Adipose tissue (tissue), 3 donors: ENCODE results near the gene MYOZ2. TPM values are rescaled to one million over a fixed set of nuclear protein-coding genes. Genes with fewer than 3 reads are reported as not detected.
"Not testable (repeated sequence)": the region's sequence is repeated elsewhere in the genome, so short reads cannot be mapped to it uniquely, and the experiment has no call there.

ENCODE experiments used
- H3K27ac ChIP-seq: one replicate; pipeline ENCODE4 v1.5.1; 2013; ENCODE audit warnings: low read depth, low read length
- WGBS, 3 donors: extraction: QIAGEN DNeasy Blood & Tissue Kit; methylation state at CpG; one replicate each; pipeline ENCODE4 v1.1.7; 2013; 5-methylcytosine and 5-hydroxymethylcytosine counted together
- polyA plus RNA-seq, 3 donors: library from polyadenylated mRNA; stranded (reverse); fragments of 200-250 nt; gene quantifications; one replicate each; pipeline ENCODE4 v1.2.3, GENCODE V29; 2013
- donor health status: healthy with polysubstance abuse.
- donor health status: Bipolar disorder and iron deficiency.
- donor health status: healthy.

Gene MYOZ2
- polyA plus RNA-seq, 3 donors: 0.10 to 0.67 (median 0.13) TPM

DNA sequence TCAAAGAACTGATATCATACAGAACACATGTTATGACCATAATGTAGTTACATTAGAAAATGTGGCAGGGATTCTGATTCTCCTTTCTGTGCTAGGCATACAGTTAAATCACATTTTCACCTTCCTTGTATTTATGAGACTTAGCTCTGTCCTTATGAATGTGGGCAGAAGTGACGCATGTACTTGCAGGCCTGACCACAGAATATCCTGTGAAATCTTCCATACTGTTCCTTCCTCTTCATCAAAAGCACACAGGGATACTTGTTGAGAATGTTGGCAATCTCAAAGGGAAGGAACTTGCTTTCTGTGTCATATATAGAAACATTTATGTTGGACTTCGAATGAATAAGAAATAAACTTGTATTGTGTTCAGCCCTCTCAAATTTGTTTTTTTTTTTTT is 17.2 kb upstream of the MYOZ2 start:
- H3K27ac ChIP-seq: no peak overlapping the region
- 40 to 85% (median 54%) methylated on average over 2 of the region's 2 CpGs for WGBS, 3 donors

DNA sequence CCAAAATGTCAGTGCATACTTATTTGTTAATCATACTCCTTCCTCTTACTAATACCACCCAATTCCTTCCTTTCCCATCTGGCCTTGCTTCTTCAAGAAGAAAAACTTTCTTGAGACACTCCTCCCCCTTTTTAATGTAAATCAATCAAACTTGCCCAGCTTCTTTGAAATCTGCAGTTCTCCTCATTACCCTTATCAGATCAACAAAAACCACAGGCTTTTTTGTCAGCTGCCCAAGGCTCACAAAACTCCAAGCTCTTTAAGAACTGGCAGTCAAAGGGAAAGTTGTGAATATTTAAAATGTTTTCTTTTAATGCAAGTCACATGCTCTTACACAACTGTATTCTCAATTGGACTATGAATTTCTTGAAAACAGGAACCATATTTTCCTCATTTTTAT is 11.3 kb upstream of the MYOZ2 start:
- no peak overlapping the region for H3K27ac ChIP-seq

DNA sequence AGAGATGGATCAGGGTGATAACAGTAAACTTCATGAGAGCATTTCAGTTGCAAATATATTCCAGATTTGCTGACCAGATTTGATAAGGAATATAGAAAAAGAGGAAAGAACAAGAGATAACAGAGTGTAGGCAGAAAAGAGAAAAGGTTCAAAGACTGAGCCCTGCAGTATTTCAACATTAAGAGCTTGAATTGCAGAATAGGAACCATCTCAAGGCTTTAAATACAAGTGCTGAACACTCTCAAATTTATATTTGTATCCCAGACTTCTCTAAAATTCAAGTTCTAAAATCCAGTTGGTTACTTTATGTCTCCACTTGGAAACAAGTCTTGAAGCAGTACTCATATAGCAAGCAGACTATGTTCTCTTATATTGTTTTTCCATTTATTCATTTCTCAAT is 9.7 kb upstream of the MYOZ2 start:
- no peak overlapping the region for H3K27ac ChIP-seq

DNA sequence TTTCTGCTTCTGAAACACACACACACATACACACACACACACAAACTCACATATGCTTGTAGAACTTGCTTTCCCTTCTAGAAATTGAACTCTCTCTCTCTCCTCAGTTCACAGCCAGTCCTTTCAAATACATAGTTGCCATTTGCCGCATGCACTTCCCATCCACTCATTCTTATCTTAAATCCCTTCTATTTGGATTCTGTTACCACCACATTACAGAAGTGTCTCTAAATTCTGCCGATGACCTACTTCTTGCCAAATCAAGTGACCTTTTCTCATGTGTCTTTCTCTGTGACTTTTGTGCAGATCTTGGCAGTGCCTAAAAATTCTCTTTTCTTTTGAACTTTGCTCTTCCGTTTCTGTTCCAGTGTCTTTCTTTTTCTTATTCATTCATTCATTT is 7.5 kb upstream of the MYOZ2 start:
- no peak overlapping the region for H3K27ac ChIP-seq
- 69 to 78% (median 70%) methylated on average over 3 of the region's 3 CpGs for WGBS, 3 donors

DNA sequence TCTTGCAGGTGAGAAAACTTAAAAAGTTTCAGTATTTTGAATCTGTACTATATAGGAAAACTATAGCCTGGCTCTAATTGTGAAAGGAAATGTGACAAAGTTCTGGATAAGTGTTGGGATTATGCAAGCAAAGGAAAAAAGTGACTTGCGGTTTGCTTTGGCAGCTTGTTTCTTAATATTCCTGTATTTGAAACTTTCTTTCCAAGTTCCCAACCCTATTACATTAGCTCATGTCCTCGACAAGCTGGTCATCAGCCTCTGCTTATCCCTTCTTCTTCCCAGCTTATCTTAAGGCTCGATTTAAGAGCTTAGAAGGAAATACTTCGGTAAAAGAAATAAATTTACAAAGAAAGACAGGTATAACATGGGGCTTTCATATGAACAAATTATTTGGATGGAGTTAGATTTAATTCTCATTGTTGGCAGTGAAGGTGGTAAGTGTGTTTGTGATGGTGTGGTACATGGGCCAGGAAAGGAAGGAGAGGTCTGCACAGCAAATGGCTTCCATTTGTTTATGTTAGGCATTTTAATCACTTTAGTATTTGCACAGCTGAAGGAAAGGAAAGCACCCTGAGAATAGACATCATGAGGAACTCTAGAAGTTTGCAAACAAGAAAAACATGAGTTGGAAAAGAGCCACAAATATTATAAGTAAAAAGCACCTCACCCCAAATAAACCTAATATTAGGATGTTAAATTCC is 5.1 kb upstream of the MYOZ2 start:
- no peak overlapping the region for H3K27ac ChIP-seq
- 30 to 62% (median 55%) methylated on average over 4 of the region's 4 CpGs for WGBS, 3 donors

DNA sequence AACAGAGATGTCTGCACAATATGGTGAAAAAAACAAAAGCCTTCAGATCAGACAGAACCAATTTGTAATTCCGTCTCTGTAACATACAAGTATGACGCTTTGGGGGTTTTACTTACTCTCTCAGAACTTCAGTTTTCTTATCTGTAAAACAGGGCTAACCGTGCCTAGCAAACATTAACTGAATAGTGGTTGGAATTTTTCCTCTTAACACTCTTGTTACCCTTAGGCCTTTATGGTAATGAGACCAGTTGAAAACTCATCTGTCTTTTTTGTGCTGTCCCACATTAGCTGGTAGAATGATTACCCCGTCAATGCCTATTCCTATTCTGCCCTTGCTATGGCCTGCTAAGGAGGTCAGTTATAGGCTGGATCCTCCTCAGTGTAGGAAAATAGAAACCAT is 4.5 kb upstream of the MYOZ2 start:
- 41 to 88% (median 86%) methylated on average over 4 of the region's 4 CpGs for WGBS, 3 donors
- H3K27ac ChIP-seq: no peak overlapping the region

DNA sequence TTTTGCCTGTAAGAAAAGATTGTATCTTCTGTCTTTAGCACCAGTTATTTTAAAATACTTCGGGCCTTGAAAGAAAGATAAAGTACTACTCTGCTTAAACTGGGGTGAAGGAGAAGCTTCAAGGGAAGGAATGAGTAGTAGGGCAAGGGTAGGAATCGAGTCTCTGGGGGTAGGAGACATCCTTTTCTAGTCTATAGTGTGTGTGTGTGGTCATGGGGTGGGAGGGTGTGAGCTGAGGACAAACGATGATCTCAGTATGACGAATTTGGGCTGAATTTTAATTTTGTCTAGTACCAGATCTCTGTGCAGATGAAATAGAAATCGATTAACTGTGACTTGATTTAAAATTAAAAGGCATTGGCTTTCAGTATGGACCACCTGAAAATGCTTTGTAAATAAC is 3.3 kb upstream of the MYOZ2 start:
- 58 to 88% (median 72%) methylated on average over 5 of the region's 5 CpGs for WGBS, 3 donors

DNA sequence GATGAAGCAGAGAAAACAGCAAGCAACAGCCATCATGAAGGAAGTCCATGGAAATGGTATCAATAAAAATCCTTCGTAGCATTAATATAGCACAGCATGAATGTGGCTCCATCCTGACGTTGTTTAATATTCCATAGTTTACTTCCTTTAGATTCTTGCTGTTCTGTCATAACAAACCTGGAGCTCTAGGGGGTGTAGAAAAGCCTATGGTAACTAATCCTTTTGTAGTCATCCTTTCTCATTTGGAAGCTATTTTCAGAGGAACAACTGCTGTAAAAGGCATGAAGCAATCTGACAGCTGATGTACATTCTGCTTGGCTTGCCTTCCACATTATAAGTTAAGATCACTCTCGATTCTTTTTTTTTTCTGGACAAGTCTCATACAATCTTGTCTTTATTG is 914 bp downstream of the MYOZ2 start:
- no peak overlapping the region for H3K27ac ChIP-seq
- WGBS, 3 donors: 75 to 84% (median 75%) methylated on average over 3 of the region's 3 CpGs

More for the DNA sequence above, 3.3 kb upstream of the MYOZ2 start:
- no peak overlapping the region for H3K27ac ChIP-seq

DNA sequence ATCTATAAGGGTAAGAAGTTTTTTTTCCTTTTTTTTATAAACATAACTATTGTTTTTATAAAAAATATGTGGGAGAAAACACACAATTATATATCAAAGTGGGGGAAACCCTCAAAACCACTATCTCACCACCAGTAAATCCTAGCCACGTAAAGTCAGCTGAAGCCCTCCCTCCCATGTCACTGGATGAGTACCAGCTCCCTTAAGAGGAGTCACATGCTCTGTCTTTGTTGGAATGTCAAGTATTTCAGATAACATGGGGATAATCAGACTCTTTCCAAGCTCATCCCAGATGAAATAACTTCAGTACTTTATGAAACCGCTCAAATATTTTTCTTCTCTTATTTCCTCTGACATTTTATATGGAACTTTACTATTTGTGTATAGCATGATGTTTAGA is 2.4 kb downstream of the MYOZ2 start:
- WGBS, 3 donors: 52 to 62% (median 58%) methylated on average over 2 of the region's 2 CpGs

DNA sequence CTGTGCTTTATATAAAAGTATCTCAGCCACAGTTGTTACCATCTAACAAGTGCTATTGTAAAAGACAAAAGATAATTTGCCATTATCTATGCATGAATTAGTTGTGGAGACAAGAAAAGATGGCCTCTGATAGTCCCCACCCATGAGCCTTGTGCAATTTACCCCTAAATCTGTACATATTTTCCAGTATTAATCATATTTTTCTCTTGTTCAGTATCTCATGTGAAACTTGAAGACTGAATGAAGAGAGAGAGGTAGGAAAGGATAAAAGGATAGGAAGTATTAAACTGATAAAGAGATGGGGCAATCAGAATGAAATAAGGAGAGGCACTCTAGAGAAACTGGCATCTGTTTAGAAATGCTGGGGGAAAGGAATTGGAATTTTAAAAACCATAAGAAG is 3.7 kb downstream of the MYOZ2 start:
- no peak overlapping the region for H3K27ac ChIP-seq

More for the DNA sequence above, 2.4 kb downstream of the MYOZ2 start:
- no peak overlapping the region for H3K27ac ChIP-seq

DNA sequence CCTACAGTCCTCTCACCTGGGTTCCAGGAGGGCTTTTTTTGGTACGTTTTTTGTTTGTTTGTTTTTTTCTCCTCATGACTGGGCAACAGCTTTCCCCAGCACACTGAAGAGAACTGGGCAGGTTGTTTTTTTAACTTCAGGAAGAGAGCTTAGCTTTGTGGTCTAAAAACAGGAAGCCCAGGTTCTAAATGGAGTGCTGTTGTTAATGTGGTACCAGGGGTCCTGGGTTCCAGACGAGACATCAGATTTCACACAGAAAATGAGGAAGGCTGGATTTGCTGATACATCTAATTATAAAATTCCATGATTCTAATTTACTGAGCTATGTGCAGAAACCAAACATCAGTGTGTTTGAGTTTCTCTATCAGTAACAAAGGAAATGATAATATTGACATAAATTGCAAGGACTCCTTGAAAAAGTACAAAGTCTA is 4.2 kb downstream of the MYOZ2 start:
- WGBS, 3 donors: 17 to 34% (median 33%) methylated on average over 2 of the region's 2 CpGs

DNA sequence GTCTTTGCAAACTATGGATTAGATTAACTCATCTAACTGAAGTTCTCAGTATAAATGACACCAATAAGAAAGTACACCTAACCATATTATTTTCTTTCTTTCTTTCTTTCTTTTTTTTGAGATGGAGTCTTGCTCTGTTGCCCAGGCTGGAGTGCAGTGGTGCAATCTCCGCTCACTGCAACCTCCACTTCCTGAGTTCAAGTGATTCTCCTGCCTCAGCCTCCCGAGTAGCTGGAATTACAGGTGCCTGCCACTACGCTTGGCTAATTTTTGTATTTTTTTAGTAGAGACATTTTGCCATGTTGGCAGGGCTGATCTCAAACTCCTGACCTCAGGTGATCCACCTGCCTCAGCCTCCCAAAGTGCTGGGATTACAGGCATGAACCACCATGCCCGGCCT is 5.7 kb downstream of the MYOZ2 start:
- 85 to 93% (median 93%) methylated on average over 4 of the region's 4 CpGs for WGBS, 3 donors

More for the DNA sequence above, 4.2 kb downstream of the MYOZ2 start:
- no peak overlapping the region for H3K27ac ChIP-seq

DNA sequence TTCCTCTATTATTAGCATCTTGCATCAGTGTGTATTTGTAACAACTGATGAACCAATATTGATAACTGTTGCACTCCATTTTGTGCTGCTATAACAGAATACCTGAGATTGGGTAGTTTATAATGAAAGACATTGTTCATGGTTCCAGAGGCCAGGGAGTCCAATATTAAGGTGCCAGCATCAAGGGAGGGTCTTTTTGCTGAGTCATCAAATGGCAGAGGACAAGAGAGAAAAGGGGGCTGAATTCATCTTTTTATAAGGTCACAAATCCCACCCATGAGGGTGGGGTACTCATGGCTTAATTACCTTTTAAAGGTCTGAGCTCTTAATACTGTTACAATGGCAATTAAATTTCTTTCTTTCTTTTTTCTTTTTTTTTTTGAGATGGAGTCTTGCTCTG is 7.2 kb downstream of the MYOZ2 start:
- H3K27ac ChIP-seq: no peak overlapping the region

More for the DNA sequence above, 5.7 kb downstream of the MYOZ2 start:
- H3K27ac ChIP-seq: not testable (repeated sequence)

DNA sequence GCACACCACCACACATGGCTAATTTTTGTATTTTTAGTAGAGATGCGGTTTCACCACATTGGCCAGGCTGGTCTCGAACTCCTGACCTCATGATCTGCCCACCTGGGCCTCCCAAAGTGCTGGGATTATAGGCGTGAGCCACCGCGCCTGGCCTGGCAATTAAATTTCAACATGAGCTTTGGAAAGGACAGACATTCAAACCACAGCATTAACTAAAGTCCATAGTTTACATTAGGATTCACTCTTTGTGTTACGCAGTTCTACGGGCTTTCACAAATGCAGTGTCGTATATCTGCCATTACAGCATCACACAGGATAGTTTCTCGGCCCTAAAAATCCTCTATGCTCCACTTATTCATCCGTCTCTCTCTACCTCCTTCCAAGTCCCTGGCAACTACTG is 7.7 kb downstream of the MYOZ2 start:
- not testable (repeated sequence) for H3K27ac ChIP-seq
- WGBS, 3 donors: 91 to 94% (median 92%) methylated on average over 10 of the region's 10 CpGs

DNA sequence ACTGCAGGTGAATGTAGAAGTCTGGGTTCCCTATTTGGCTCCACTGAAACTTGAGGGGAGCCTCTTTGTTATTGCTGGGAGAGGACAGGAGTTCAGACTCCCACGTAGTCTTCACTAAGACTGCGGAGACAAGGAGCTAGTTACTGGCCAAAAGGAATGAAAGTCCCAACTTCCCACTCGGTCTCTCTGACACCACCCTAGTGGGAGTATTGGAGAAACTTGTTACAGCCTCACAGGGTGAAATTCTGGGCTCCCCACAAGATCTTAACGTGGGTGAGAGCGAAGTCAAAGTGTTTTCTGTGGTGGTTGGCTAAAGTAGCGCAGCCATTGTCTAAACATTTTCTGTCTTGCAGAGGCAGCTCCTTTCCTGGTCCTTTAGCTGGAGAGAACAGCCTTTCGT is 13.5 kb downstream of the MYOZ2 start:
- H3K27ac ChIP-seq: no peak overlapping the region
- 63 to 79% (median 78%) methylated on average over 7 of the region's 7 CpGs for WGBS, 3 donors

DNA sequence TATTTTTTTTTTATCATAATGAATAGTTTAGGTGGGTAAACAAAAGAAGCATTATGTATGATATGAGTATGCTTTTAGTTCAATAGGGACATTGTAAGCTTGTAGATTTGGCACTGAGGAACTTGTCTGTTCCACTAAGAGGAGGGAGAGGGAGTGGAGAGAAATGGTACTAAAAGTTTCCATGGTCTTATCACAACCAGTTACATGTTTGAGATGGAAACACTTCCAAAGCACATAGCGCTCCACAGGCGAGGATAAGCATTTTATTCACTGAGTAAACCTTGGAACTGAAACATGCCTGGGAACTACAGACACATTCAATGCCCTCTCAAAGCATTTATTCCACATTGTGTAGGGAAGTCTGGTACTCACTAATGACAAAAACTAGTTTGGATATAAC is 15.5 kb downstream of the MYOZ2 start:
- no peak overlapping the region for H3K27ac ChIP-seq
- WGBS, 3 donors: 39 to 88% (median 78%) methylated on average over 2 of the region's 2 CpGs

DNA sequence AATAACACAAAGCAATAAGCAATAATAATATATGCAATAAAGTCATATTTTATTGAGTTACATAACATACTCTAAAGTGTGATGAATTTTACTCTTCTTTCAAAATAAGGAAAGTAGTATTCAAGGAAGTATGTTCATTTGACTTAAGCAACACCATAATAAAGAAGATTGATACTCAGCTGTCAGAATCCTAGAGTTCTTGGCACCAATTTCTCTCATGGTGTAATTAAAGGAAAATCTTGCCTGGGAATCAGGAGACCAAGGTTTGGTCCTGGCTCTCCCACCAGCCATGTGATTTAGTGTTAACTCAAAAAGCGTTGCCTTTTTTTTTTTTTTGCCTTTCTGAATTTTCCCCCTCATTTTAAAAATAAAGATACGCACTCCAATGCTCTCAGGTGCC is 17.1 kb downstream of the MYOZ2 start:
- 89% methylated on average over 2 of the region's 2 CpGs for WGBS, 3 donors
- H3K27ac ChIP-seq: no peak overlapping the region

DNA sequence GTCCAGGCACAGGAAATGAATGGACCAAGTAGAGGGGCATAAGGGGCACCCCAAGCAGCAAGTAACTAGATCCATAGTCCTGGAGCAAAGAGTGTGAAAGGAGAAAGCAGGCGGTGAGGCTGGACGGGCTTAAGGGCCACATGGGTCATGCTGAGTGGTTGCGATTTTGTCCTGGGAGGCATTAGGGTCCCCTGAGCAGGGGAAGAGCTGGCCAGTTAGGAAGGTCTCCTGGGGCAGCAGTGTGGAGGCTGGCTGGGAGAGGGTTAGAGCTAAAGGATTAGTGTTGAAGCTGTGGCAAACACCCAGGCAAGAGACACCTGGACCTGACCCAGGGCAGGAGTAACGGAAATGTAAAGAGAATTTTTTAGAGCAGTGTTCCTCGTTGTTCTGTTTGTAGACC is 26.5 kb downstream of the MYOZ2 start:
- 77 to 88% (median 86%) methylated on average over 5 of the region's 5 CpGs for WGBS, 3 donors
- no peak overlapping the region for H3K27ac ChIP-seq

DNA sequence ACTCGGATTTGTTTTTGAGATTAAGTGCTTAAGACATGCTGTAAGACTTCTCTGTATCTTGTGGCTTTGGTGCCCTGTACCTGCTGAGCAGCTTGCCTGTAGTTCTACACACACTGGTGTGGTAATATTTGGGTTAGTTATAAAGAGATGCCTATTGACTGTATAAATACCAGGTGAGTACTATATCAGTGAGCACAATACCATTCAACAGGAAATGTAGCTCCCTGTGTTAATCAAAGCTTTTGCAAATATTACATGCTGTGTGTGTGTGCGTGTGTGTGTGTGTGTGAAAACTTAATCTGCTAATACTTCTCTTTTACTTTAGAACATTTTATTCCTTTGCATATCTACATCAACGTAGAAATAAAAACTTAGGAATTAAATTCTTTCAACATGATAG is 30.1 kb downstream of the MYOZ2 start:
- 63 to 90% (median 89%) methylated on average over 3 of the region's 3 CpGs for WGBS, 3 donors
- no peak overlapping the region for H3K27ac ChIP-seq

DNA sequence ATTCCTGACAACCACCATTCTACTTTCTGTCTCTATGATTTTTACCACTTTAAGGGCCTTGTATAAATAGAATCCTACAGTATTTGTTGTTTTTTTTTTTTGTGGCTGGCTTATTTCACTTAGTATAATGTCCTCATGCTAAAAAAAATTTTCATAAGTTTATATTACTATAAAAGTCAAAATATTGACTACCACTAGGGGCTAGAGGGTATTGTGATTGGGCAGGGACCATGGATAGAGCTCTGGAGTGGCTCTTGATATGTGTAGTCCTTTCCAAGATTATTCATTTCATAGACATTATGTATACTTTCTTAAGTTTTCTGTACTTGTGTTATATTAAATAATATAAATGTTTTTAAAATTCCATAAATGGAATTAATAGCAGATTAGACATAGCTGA is 34.6 kb downstream of the MYOZ2 start:
- no peak overlapping the region for H3K27ac ChIP-seq

DNA sequence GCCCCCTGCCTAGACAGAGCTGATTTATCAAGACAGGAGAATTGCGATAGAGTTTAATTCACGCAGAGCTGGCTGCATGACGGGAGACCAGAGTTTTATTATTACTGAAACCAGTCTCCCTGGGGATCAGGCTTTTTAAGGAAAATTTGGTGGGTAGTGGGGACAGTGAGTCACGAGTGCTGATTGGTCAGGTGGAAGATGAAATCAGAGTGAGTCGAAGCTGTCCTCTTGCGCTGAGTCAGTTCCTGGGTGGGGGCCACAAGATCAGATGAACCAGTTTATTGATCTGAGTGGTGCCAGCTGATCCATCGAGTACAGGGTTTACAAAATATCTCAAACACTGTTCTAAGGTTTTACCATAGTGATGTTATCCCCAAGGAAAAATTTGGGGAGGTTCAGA is 36.6 kb downstream of the MYOZ2 start:
- 85 to 86% (median 86%) methylated on average over 7 of the region's 7 CpGs for WGBS, 3 donors
- H3K27ac ChIP-seq: no peak overlapping the region
